DMS153 treated with DMSO at 0.1 percent for 48 hours (cell line): ENCODE results near the gene GOPC.
"Not testable (repeated sequence)": the region's sequence is repeated elsewhere in the genome, so short reads cannot be mapped to it uniquely, and the experiment has no call there.

Experiments
- DNase-seq: peaks from one replicate; lab custom pipeline; 2025; ENCODE audit not compliant: unreplicated experiment; lab: John Stamatoyannopoulos, UW

GOPC gene

DNA sequence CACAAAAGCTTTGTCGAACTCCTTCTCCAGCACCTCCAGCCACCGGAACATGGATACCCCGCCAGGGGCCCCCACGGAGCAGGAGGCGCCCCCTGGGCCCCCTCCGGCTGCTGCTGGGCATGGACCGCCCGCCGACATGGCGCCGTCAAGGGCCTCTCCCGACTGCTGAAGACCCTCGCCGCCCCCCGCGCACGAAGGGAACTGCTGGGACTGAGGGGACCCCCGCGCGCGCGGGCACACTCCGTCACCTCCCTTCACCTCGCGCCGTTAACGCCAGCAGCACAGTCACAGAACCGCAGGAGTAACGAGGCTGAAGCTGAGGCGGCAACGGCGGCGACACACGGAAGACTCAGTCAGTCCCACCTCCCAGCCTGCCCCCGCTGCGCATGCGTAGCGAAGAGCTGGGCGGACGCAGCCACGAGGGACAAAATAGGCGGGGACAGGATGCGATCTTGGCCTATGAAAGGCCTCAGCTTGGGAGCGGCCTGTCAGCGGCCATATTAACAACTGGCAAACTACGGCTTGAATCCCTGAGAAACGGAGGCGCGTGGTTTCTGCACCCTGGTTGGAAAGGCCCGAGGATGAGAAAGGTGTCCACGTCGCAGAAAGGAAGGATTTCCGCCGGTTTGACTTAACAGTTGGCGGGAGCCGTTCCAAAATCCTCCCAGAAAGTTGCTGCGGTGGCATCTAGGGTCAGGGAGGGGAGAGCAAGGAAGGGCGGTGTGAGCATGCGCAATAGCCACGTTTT lies at the start of gene GOPC:
TSS of gene GOPC (minus strand) at position 361 of the 748 bp plus-strand sequence. CDS start at position 138, 223 bp downstream.
- DNase-seq: peak; percentile 92

DNA sequence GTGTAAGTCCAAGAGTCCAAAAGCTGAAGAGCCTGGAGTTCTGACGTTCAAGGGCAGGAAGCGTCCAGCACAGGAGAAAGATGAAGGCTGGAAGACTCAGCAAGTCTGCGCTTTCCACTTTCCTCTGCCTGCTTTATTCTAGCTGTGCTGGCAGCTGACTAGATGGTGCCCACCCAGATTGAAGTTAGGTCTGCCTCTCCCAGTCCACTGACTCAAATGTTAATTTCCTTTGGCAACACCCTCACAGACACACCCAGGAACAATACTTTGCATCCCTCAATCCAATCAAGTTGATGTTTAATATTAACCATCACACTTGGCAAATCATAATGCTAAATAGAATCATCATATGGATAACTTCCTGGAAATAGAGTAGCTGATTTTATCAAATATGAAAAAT lies 49.7 kb upstream of the GOPC start:
- not testable (repeated sequence) for DNase-seq

DNA sequence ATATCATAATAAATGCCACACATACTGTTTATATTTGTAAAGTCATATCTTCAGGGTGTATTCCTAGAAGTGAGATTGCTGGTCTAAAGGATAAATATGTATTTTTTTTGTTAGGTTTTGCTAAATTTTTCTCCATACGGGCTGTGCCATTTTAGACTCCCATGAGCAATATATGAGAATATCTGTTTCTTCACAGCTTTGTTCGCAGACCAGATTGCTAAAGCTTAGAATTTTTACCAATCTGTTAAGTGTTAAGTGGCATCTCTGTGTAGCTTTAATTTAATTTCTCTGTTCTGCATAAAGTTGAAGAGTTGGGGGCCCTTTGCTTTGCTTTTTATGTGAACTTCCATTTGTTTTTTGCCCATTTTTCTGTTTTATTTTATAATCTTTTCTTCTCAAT lies 40.7 kb upstream of the GOPC start:
- no peak for DNase-seq

DNA sequence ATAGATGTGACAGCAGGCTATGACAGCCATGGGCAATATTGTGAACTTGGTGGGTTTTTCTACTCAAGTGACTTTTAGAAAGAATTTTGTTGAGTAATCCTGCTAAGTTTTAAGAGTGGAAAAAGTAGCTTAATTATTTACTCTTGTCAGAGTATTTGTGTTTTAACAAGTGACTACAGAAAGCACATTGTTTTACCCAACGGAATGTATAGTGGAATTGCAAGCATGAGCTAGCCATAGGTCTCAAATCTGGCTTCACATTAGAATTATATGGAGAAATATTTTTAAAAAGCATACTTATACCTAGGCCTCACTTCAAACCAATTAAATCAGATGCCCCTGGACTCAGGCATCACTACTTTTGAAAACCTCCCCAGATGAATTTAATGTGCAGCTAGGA lies 35.5 kb upstream of the GOPC start:
- DNase-seq: no peak

DNA sequence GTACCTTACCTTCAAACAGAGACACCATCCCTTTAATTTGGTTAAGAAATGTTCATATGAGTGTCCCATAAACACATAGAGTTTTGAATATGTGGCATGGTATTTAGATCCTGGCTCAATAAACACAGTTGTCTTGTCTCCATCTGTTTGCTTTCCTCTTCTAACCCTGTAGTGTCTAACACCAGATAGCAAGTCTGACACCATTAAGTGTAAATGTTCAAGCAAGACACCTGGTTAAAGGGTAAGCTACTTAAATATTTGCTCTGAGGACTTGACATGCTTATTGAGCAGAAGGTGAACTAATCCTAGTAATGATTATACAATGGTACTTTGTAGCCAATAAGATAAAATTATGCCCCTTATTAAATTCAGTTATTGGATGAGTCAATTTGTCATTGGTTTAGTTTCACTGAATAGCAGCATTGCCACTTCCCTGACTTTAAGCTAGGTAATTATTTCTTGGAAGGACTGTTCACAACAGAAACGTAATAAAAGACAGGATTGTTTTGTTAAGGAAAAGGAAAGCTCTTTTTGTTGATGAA lies 26.9 kb upstream of the GOPC start:
- DNase-seq: no peak

DNA sequence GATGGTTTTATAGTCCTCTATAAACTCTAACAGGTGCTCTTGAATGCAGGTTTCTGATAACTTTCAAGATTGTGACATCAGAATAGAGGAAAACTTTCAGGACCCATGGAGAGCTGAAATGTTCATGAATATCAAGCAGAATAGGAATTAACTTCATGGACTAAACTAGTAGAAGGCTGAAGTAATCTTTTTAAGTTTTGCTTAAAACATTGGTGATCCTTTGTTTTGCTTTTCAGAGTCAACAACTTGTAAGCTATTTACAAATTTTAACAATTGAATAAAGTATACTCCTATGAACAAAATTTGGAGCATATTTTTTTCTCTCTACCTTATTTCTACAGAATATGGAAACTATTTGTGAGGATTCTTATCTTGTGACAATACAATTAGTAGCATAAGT lies 25.2 kb upstream of the GOPC start:
- no peak for DNase-seq

DNA sequence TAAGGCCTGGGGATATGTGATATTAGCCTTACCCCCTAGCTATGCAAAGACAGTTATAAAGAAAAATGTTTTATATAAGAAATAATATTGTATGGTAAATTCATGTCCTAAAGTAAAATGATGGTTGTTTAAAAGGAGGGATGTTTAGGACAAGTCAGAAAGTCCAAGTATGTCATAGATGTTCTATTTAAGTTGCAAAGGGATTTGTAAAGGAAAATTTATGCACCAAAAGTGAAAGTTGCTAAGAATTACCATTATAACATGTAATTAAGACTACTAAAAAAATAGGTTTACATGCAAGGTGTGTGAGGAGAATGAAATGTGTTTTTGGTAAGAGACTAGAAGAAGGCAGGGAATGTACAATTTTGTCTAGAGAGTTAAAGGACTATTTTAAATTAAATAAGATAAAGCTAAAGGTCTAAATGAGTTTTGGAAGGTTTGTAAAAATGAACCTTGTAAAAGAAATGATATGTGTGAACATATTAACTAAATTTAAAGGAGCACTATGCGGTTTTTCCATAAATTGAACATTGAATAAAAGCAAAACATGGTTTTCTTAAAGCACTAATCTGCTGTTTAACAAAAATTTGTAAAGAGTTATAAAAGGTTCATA lies 22.7 kb upstream of the GOPC start:
- no peak for DNase-seq

DNA sequence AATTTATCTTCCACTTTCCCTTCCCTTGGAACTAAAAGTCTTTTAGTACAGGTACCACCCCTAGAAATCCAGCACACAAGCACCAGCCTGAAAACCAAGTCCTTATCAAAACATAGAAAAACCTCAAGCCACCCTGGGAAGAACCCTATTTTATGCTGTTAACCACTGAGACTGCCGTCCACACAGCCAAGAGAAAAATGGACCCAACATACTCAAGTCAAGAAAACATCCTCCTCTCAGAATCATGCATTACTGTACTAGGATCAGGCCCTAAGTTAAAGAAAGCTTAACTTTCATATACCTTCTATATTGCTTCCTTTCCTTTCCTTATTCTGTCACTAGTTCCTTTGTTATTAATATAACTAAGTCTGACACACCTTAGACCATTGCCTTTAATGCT lies 16.9 kb upstream of the GOPC start:
- no peak for DNase-seq

DNA sequence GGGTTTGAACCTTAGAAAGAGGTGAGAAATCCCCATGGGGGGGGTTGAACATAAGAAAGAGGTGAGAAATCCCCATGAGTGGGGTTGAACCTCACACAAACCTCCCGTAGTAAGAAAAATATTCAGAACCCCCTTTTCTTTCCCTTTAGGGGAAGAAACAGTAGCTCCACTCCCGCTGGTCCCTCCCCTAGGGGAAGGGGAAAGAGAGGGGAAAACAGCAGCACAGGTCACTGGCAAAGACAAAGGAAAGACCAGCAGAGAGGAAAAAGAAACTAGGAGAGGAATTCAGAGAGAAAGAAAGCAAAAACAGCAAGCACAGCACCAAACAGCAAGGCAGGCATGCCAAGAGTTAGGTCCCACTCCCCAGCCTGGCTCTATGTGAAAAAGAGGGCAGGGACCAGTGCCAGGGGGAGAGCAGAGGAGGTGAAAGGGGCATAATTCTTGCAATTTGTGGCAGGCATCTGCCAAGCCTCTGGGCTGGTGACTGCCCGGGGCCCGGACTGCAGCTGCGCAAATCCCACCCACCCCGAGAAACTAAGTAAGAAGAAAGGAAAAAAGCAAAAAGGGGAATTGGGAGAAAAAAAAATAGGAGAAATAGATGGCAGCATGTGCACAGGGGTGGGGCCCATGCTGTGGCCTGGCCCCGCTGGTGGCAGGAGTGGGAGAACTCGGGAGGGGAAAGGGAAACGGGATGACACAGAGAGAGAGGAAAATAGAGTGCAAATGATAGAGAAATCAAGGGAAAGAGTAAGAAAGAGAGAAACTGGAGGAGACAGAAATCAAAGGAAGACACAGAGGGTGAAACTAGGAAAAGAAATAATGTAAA lies 15.1 kb upstream of the GOPC start:
- no peak for DNase-seq

DNA sequence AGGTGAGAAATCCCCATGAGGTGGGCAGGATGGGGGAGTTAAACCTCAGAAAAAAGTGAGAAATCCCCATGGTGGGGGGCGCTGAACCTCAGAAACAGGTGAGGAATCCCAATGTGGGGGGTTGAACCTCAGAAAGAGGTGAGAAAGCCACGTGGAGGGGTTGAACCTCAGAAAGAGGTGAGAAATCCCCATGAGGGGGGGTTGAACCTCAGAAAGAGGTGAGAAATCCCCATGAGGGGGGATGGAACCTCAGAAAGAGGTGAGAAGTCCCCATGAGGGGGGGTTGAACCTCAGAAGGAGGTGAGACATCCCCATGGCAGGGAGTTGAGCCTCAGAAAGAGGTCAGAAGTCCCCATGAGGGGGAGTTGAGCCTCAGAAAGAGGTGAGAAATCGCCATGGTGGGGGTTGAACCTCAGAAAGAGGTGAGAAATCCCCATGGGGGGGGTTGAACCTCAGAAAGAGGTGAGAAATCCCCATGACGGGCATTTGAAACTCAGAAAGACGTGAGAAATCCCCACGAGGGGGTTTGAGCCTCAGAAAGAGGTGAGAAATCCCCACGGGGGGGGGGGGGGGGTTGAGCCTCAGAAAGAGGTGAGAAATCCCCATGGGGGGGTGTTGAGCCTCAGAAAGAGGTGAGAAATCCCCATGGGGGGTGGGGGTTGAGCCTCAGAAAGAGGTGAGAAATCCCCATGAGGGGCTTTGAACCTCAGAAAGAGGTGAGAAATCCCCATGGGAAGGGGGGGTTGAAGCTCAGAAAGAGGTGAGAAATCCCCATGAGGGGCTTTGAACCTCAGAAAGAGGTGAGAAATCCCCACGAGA lies 14.3 kb upstream of the GOPC start:
- no peak for DNase-seq

DNA sequence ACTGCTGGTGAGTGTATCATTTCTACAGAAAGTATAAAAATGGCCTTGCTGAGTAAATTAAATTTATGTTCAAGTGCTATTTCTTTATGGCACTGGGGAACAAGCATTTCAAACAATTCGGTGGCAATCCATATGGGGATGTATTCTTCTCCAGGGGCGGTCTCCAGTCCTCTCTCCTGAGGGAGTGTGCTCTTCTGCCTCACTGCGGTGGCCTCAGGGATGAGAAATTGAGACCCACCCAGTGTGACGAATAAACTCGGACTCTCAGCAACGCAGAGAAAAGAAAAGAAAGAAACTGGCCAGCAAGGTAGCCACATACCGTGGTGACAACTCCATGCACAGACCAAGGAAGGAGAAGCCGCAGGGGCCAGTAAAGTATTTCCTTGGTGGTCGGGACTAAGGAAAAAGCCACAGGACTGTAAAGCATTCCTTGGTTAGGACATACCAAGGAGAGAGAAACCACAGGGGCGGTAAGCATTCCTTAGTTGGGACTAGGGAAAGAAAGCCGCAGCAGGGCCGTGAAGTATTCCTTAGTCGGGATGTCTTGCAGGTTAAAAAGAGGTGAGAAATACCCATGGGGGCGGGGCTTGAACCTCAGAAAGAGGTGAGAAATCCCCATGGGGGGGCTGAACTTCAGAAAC lies 13.6 kb upstream of the GOPC start:
- DNase-seq: no peak

DNA sequence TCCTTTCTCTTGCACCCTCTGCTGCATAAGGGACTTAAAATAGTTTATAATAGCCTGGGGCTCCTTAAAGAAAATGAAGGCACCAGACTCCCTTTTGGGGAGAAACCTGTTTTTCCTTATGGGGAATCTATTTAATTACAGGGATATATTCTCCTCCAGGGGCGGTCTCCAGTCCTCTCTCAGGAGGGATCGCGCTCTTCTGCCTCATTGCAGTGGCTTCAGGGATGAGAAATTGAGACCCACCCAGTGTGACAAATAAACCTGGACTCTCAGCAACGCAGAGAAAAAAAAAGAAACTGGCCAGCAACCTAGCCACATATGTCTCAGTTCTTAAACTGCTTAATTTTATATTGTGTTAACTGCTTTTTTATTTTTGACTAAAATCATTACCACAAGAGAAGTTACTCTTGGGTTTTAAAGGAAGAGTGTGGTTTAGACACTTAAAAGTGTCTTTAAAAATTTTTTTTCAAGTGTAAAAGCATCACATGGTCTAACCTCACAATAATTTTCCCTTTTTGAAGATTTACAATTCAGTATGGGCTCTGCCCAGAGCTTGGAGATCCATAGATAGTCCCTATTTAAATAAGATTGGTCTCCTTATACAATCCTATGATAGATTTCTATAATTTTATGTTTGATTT lies 11.7 kb upstream of the GOPC start:
- DNase-seq: no peak

DNA sequence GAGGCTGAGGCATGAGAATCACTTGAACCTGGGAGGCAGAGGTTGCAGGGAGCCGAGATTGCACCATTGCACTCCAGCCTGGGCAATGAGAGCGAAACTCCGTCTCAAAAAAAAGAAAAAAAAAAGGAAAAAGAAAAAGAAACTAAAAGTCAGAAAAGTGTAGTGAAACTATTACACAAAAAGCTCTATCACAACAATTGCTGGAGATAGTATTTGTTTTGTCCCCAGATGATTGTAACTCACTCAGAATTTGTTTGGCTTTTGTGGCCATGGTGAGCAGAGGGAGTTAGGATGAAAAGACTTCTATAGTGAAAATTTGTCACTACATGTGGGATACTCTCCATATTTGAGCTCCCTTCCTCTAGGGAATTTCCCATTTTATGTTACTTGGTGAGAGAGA lies 5.2 kb upstream of the GOPC start:
- no peak for DNase-seq

DNA sequence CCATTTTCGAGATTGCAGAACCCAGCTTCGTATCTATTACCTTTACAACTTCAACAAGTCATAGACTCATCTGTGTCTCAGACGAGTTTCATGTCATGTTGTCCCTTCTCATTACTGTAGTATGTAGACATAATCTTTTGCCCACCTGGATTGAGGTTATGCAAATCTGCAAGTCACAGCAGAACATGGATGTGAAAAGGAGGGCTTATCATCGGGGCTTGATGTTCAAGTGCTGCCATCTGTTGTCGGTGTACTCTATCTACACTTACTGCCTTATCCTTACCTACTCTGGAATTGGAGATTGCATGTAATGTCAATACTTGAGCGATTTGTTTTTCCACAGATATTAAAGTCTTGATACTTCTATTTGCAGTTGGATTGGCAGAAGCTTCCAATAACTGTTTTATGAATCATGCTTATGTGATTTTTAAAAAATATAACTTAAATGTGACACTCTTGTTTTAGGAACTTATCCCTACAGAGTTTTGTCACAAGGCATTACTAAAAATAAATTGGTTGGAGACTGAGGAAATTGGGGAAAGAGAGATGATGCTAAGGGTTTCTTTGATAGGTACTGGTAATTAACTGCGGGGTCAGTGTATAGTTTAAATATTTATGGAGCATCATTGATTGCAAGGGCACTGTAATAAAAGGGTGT lies 3.0 kb upstream of the GOPC start:
- DNase-seq: peak; percentile 48

DNA sequence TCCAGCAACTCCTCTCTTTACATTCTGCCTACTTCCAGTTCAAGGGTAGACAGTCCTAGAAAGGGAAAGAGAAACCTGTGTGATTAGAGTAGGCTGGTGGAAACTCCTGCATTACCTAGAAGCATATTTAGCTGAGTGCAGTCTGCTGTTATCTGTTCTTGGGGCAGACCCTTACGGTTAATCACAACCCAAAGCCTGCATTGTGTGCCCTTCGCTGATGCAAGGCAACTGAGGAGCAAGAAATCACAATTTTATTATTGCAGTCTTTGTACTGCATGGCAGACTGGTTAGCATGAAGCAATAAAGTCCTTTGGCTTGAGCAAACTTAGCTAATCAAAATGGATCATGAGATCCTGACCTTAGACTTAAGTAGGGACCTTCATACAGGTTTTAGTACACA lies 1.5 kb upstream of the GOPC start:
- DNase-seq: no peak

DNA sequence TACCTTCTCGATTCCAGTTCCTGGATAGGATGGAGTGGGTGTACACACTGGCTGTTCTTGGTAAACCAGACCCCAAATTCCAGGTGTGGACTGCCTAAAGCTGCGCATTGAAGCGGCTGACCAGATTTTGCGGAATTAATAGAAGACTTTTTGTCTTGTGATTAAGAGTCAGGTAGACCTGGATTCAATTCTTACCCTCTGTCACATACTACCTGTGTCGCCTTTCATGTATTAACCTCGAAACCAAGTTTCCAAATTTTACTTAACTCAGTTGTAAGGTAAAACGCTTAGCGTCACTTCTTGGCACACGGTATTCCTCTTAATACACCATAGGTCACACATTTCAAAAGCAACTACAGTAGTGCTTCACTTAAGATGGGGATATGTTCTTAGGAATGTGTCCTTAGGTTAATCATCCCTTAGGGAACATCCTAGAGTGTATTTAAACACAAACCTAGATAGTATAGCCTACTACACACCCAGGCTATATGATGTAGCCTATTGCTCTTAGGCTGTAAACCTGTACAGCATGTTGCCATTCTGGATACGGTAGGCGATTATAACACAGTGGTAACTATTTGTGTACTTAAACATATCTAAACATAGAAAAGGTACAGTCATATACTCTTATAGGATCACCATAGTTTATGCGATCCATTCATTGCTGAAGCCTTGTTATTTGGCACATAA lies 733 bp upstream of the GOPC start:
- DNase-seq: no peak

DNA sequence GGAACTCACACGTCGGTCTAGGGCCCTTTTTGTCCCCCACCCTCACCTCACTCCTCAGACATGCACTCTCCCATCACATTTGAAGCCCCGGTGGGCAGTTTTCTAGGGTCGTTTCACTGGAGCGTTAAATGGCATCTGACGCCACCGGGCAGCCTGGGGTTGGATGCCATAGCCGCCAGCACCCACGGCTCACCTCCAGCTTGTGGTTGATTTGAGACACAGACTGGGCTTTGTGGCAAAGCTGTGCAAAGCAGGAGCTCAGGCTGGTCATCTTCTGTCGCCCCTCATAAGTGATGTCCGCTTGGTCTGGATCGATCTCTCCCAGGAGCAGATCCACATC lies 530 bp downstream of the GOPC start:
- no peak for DNase-seq

DNA sequence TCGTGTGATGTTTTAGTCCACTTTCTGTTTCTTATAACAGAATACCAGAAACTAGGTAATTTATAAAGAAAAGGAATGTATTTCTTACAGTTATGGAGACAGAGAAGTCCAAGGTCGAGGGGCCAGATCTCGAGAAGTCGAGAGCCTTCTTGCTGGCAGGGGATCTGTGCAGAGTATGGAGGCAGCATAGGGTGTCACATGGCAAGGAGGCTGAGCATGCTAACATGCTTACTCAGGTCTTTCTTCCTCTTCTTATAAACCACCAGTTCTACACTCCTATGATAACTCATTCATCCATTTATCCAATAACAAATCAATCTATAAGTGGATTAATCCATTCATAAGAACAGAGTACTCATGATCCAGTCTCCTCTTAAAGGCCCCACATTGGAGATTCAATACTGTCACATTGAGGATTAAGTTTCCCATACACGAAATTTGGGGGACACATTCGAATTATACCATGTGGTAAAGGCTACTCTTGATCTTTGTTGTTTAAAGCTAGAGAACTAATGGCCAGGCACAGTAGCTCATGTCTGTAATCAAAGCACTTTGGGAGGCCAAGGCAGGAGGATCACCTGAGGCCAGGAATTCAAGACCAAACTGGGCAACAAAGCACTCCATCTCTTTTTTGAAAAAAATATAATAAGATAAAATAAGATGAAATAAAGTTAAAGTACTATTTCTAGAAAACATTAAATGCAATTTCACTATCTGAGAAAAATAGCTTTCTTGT lies 2.1 kb downstream of the GOPC start:
- no peak for DNase-seq
